Neural crest cell (in vitro differentiated cells): ENCODE data around the gene CD24. TPM values are rescaled to one million over a fixed set of nuclear protein-coding genes. Genes with fewer than 3 reads are reported as not detected.

ENCODE experiments used
- DNase-seq: peaks from one replicate; pipeline ENCODE4 v3.0.0; 2021; ENCODE audit warnings: low read depth, mixed read lengths, low spot score
- H3K27ac Mint-ChIP-seq: one replicate; pipeline ENCODE4 v1.8.0; 2021; ENCODE audit warnings: mild to moderate bottlenecking, mixed read lengths; ENCODE audit not compliant: unreplicated experiment
- H3K27me3 Mint-ChIP-seq: 2 replicates; pipeline ENCODE4 v1.8.0; 2021; ENCODE audit warnings: low read depth, mild to moderate bottlenecking, mixed read lengths
- H3K36me3 Mint-ChIP-seq: 2 replicates; pipeline ENCODE4 v1.8.0; 2021; ENCODE audit warnings: low read depth, mild to moderate bottlenecking, mixed read lengths
- H3K4me1 Mint-ChIP-seq: 2 replicates; pipeline ENCODE4 v1.8.0; 2021; ENCODE audit warnings: mixed read lengths
- H3K4me3 Mint-ChIP-seq: one replicate; pipeline ENCODE4 v1.8.0; 2021; ENCODE audit warnings: mild to moderate bottlenecking, mixed read lengths
- H3K9me3 Mint-ChIP-seq: 2 replicates; pipeline ENCODE4 v1.8.0; 2021; ENCODE audit warnings: mixed read lengths
- CTCF ChIP-seq: fragments of 200-600 bp; sonication (generic); conservative IDR thresholded peaks from 2 replicates; pipeline ENCODE4 v1.5.0; 2021; ENCODE audit warnings: antibody characterized with exemption, mild to moderate bottlenecking
- total RNA-seq: library from RNA; stranded (reverse); gene quantifications from 2 replicates; pipeline ENCODE4 v1.2.1, GENCODE V29; 2021

The CD24 gene
- total RNA-seq, 1 donor from 2014 or later: 333 TPM

- TF ChIP-seq CTCF: no peak
- Mint-ChIP-seq H3K9me3 (peaks cover 8% of the 10 kb centered on the region), H3K36me3 (peaks cover 11% of the 10 kb centered on the region), H3K27me3 (peaks cover 2% of the 10 kb centered on the region), H3K4me3 (no peak overlapping the region), H3K4me1 (no peaks in the 10 kb centered on the region), H3K27ac (no peak overlapping the region)
- DNase-seq: no peak
Measured at GRCh38 chr6:106961801-106962200, 12.7 kb downstream of the CD24 start.

- TF ChIP-seq CTCF: no peak
Measured at GRCh38 chr6:106961136-106961535, 13.4 kb downstream of the CD24 start.

GRCh38 chr6:106959985-106960384, 14.5 kb downstream of the CD24 start:
- no peak for TF ChIP-seq CTCF
- DNase-seq: no peak
- H3K4me3 Mint-ChIP-seq: no peak overlapping the region
- H3K36me3 Mint-ChIP-seq: peaks cover 6% of the 10 kb centered on the region
- H3K27me3 Mint-ChIP-seq: peaks cover 2% of the 10 kb centered on the region
- H3K9me3 Mint-ChIP-seq: peaks cover 3% of the 10 kb centered on the region
- no peak overlapping the region for H3K27ac Mint-ChIP-seq
- no peaks in the 10 kb centered on the region for H3K4me1 Mint-ChIP-seq

More at GRCh38 chr6:106961136-106961535, 13.4 kb downstream of the CD24 start:
- DNase-seq: no peak
- Mint-ChIP-seq H3K9me3 (peaks cover 4% of the 10 kb centered on the region), H3K4me3 (no peak overlapping the region), H3K27ac (no peak overlapping the region), H3K36me3 (peaks cover 7% of the 10 kb centered on the region), H3K27me3 (peaks cover 2% of the 10 kb centered on the region), H3K4me1 (no peaks in the 10 kb centered on the region)

- H3K36me3 Mint-ChIP-seq: no peaks in the 10 kb centered on the region
- H3K27me3 Mint-ChIP-seq: peaks cover 18% of the 10 kb centered on the region
- H3K4me1 Mint-ChIP-seq: no peaks in the 10 kb centered on the region
- H3K27ac Mint-ChIP-seq: no peak overlapping the region
- TF ChIP-seq CTCF: no peak
- no peak for DNase-seq
- no peak overlapping the region for H3K4me3 Mint-ChIP-seq
- H3K9me3 Mint-ChIP-seq: no peaks in the 10 kb centered on the region
Measured at GRCh38 chr6:106939848-106940247, 34.7 kb downstream of the CD24 start.

GRCh38 chr6:106939208-106939607, 35.3 kb downstream of the CD24 start:
- Mint-ChIP-seq H3K36me3 (no peaks in the 10 kb centered on the region), H3K4me3 (no peak overlapping the region), H3K27ac (no peak overlapping the region), H3K9me3 (no peaks in the 10 kb centered on the region), H3K27me3 (peaks cover 21% of the 10 kb centered on the region), H3K4me1 (no peaks in the 10 kb centered on the region)
- no peak for DNase-seq
- no peak for TF ChIP-seq CTCF
